ENCODE measurements around the gene PTPRO. TPM values are rescaled to one million over a fixed set of nuclear protein-coding genes. Genes with fewer than 3 reads are reported as not detected.
A peak's percentile ranks its signal among the peaks of the same experiment; 100 is the strongest.

PTPRO gene
- total and polyA plus RNA-seq, 2 experiments from 2014 or later: 0.12 TPM; not detected in 1

- TF ChIP-seq CTCF (IDR thresholded peaks at IDR 0.05; ENCODE audit: low read depth, low read length): no peak
- no peak for DNase-seq (ENCODE audit: low read depth in 1 of 2, low spot score in 1 of 2)
Observed at GRCh38 chr12:15625075-15625474, 302.8 kb downstream of the PTPRO start.

GRCh38 chr12:15627995-15628945 is 306.0 kb downstream of the PTPRO start:
- Histone ChIP-seq H3K27ac (peak overlapping the region; percentile 80), H3K4me1 (ENCODE audit: low read depth) (peaks cover 17% of the 10 kb centered on the region), H3K4me3 (no peak overlapping the region), H3K9me3 (ENCODE audit: low read depth) (no peaks in the 10 kb centered on the region), H3K27me3 (no peaks in the 10 kb centered on the region), H3K36me3 (no peaks in the 10 kb centered on the region)
- TF ChIP-seq CTCF (IDR thresholded peaks at IDR 0.05; ENCODE audit: low read depth, low read length): no peak
- peak; percentile 10 to 66 for DNase-seq (ENCODE audit: low read depth in 1 of 2, low spot score in 1 of 2)

More at GRCh38 chr12:15625075-15625474, 302.8 kb downstream of the PTPRO start:
- no peak overlapping the region for H3K27ac ChIP-seq
- no peaks in the 10 kb centered on the region for H3K9me3 ChIP-seq (ENCODE audit: low read depth)
- no peak overlapping the region for H3K4me3 ChIP-seq
- H3K27me3 ChIP-seq: no peaks in the 10 kb centered on the region
- H3K4me1 ChIP-seq (ENCODE audit: low read depth): peaks cover 17% of the 10 kb centered on the region
- H3K36me3 ChIP-seq: no peaks in the 10 kb centered on the region

GRCh38 chr12:15629108-15629507 is 306.8 kb downstream of the PTPRO start:
- H3K27me3 ChIP-seq: no peaks in the 10 kb centered on the region
- H3K4me1 ChIP-seq (ENCODE audit: low read depth): peaks cover 17% of the 10 kb centered on the region
- peak overlapping the region; percentile 80 for H3K27ac ChIP-seq
- TF ChIP-seq CTCF (IDR thresholded peaks at IDR 0.05; ENCODE audit: low read depth, low read length): no peak
- H3K4me3 ChIP-seq: no peak overlapping the region
- DNase-seq (ENCODE audit: low read depth in 1 of 2, low spot score in 1 of 2): peak; percentile 59 to 99
- H3K36me3 ChIP-seq: no peaks in the 10 kb centered on the region
- no peaks in the 10 kb centered on the region for H3K9me3 ChIP-seq (ENCODE audit: low read depth)

GRCh38 chr12:15629761-15630160 is 307.5 kb downstream of the PTPRO start:
- H3K4me1 ChIP-seq (ENCODE audit: low read depth): peaks cover 17% of the 10 kb centered on the region
- DNase-seq (ENCODE audit: low read depth in 1 of 2, low spot score in 1 of 2): peak in 1 of 2 donors; percentile 60
- H3K27me3 ChIP-seq: no peaks in the 10 kb centered on the region
- no peaks in the 10 kb centered on the region for H3K36me3 ChIP-seq
- H3K9me3 ChIP-seq (ENCODE audit: low read depth): no peaks in the 10 kb centered on the region
- TF ChIP-seq CTCF (IDR thresholded peaks at IDR 0.05; ENCODE audit: low read depth, low read length): no peak
- H3K27ac ChIP-seq: peak overlapping the region; percentile 80
- H3K4me3 ChIP-seq: no peak overlapping the region

- no peaks in the 10 kb centered on the region for H3K27me3 ChIP-seq
- H3K36me3 ChIP-seq: no peaks in the 10 kb centered on the region
- H3K4me1 ChIP-seq (ENCODE audit: low read depth): peaks cover 17% of the 10 kb centered on the region
- no peak overlapping the region for H3K27ac ChIP-seq
- no peak for TF ChIP-seq CTCF (IDR thresholded peaks at IDR 0.05; ENCODE audit: low read depth, low read length)
- no peaks in the 10 kb centered on the region for H3K9me3 ChIP-seq (ENCODE audit: low read depth)
- no peak for DNase-seq (ENCODE audit: low read depth in 1 of 2, low spot score in 1 of 2)
- H3K4me3 ChIP-seq: no peak overlapping the region
Observed at GRCh38 chr12:15631007-15631715, 308.9 kb downstream of the PTPRO start.

Measured in cardiac muscle cell (in vitro differentiated cells and primary cell).